GM19193 (cell line): ENCODE results near the gene SLC12A7.

Experiments used
- POLR2A ChIP-seq: IDR thresholded peaks from 4 replicates; pipeline ENCODE4 v1.6.1; 2011; ENCODE audit not compliant: insufficient read depth, insufficient read length; ENCODE audit errors: extremely low read depth

Gene SLC12A7

GRCh38 chr5:1144638-1145396 lies 33.0 kb upstream of the SLC12A7 start:
- no peak for TF ChIP-seq POLR2A

DNA sequence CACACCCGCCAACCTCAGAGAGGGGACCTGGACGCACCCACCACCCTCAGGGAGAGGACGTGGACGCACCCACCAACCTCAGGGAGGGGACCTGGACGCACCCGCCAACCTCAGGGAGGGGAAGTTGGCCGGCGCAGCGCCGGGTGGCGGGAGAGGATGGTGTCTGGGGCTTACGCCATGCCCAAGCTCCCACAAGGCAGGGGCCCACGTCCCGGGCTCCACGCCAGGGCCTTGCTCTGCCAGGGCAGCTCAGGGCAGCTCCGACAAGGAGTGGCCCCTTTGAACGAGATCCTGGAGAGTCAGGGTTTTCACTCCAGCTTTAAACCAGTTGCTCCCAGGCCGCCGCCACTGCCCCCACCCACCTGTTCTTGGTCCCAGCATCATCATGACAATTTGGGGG lies 32.2 kb upstream of the SLC12A7 start:
- no peak for TF ChIP-seq POLR2A

GRCh38 chr5:1143670-1143951 lies 31.7 kb upstream of the SLC12A7 start:
- no peak for TF ChIP-seq POLR2A

GRCh38 chr5:1142886-1143669 lies 31.2 kb upstream of the SLC12A7 start:
- TF ChIP-seq POLR2A: no peak

DNA sequence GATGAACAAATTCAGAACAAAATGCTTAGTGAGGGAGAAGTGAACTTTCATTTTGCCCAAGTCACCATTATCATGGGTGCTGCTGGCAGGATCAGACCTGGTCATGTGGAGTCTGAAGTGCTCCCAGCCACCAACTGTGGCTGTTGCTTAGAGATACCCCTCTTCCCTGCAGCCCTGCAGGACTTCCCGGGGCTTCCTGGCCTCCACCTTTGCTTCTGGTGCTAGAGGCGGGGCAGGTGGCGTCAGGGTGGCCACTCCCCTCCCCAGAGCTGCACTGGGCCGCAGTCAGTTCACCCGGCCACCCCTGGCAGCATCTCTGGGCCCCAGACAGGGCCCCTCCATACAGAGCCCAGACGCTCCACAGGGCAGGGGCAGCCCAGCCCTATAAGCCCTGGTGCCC lies 30.0 kb upstream of the SLC12A7 start:
- TF ChIP-seq POLR2A: no peak

DNA sequence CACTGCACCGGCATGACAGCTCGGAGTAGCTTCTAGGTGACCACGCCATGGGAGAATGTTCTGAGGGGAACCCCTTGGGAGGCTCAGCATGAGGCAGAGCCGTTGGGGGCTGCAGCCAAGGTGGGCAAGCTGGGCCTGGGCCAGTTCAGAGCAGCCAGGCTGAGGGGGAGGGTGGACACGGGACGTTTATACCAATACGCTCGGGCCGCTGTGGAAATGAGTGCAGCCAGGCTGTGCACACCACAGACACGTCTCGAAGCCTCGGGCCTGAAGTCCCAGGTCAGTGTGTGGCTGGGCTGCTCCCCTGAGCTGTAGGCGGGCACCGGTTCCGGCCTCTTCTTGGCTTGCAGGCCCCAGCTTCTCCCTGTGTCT lies 28.9 kb upstream of the SLC12A7 start:
- TF ChIP-seq POLR2A: no peak

DNA sequence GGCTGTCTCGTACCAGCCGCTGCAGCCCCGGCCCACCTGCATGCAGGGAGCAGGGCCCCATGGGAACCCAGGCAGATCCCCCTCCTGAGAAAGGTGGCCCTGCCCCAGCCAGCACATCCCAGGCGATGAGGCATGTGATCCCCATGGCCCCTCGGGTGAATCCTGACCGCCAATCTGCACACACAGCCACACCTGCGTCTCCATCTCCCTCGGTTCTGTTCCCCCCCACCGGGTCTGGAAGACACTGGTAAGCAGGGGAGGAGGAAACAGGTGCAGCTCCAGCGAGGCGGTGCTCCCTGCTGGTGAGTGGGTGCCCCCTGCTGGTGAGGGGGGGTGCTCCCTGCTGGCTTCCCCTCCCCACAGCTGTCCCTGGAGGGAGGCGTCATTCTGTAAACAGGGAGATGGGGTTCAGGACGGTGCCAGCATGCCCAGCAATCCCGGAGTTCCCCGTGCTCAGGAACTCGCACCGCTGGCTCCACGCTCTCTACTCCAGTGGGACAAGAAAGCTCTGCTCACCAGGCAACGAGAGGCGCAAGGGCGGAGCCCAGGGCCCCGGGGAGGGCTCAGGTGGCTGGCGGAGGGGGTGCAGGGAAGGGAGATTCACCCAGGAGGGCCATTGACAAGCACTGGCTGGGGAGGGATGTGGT lies 28.4 kb upstream of the SLC12A7 start:
- TF ChIP-seq POLR2A: no peak

DNA sequence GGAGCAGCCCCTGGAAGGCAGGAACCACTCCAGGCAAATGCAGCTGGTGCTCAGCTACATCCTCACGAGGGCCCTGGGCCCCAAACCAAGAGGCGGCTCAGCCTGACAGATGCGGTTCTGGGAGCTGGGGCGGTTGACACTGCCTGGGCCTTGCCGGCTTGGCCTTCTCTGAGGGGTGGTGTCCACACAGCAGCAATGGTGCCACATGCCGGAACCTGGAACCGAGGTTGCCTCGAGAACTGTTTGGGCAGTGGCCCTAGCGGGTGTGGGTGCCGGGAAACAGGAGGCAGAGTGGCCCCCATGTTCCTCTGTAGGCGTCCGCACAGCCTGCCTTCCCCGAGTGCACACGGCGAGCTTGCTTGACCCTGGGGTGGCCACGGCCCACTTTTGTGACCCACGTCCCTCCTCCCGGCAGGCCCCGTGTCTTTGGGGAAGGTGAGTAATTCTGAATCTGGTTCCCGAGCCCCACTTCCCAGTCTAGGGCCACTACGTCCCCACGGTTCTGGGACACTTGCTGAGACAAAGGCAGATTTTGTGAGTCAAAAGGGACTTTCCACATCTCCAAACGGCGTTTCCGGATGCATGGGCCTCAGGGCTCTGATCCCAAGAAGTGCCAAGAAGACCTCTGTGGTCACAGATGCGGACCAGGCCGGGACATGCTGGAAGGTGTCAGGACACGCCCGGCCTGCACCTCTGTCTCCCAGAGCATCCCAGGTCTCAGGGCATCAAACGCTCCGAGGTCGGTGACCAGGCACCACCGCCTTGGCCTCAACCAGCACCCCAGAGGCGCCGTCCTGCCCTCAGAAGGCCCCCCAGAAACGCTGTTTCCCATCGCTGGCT lies 27.7 kb upstream of the SLC12A7 start:
- TF ChIP-seq POLR2A: no peak

DNA sequence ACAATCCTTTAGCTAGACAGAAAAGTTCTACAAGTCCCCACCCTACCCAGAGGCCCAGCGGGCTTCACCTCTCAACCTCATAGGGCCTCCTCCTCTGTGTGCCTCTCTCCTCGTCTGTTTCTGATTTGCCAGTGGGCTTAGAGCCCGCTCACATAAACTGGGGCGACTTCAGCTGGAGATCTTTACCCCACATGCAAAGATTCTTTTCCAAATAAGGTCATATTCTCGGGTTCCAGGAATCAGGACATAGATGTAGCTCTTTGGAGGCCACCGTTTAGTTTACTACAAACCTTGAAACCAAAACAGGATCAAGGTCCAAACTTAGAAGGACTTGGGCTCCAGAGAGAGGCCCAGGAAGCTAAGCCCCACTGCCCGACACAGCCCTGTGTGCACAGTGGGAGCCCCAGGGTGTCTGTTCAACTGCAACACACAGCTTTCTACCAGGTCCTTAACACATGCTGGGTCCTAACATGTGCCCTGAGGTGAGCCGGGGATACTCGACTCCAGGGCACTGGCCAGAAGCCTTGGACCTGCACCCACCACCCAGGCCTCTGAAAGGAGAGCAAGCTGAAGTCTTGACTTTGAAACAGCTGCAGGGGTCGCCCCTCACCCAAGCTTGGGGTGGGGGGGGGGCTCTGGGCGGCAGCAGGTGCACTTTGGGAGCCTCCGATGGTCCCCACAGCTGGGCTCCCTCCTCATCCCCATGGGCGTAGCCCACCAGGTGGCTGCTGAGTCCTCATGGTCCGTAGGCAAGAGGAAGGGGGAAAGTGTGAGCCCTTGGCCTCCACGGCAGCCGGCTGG lies 26.8 kb upstream of the SLC12A7 start:
- TF ChIP-seq POLR2A: no peak

GRCh38 chr5:1137567-1138444 lies 25.9 kb upstream of the SLC12A7 start:
- TF ChIP-seq POLR2A: no peak

DNA sequence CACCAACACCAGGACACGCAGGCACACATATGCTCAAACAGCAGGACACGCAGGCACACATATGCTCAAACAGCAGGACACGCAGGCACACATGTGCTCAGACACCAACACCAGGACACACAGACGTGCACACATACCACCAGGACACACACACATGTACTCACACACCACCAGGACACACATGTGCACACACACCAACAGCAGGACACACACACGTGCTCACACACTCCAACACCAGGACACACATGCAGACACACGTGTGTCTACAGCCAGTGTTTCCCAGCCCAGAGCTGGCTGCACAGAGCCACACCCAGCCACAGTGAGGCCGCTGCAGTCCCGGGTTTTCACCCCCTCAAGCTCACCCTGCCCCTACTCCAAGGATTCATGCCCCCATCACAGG lies 25.0 kb upstream of the SLC12A7 start:
- no peak for TF ChIP-seq POLR2A

- TF ChIP-seq POLR2A: no peak
Measured at GRCh38 chr5:1135696-1136525, 24.0 kb upstream of the SLC12A7 start.

- TF ChIP-seq POLR2A: no peak
Measured at GRCh38 chr5:1134478-1134877, 22.6 kb upstream of the SLC12A7 start.
